SK-N-SH treated with all-trans-retinoic acid at 6 μM for 48 hours (cell line): ENCODE data around the gene SPTB.

ENCODE experiments used
- ATAC-seq: fragments of 200-7000 bp; cut with Tn5 transposase; 3 replicates; pipeline ENCODE4 v1.9.1; 2020; ENCODE audit warnings: mild to moderate bottlenecking, moderate library complexity
- ARNTL ChIP-seq: fragments of 450-650 bp; formaldehyde crosslinking; IDR thresholded peaks from 2 replicates; pipeline ENCODE4 v1.5.0; 2020; ENCODE audit warnings: low read depth, mild to moderate bottlenecking, moderate library complexity, borderline replicate concordance
- BACH2 ChIP-seq: fragments of 250-450 bp; sonication (Bioruptor Pico); IDR thresholded peaks from 2 replicates; pipeline ENCODE4 v1.9.0; 2021; ENCODE audit warnings: mild to moderate bottlenecking, borderline replicate concordance
- CSDC2 ChIP-seq: fragments of 250-450 bp; sonication (Bioruptor Pico); IDR thresholded peaks from 2 replicates; pipeline ENCODE4 v1.5.0; 2020; ENCODE audit warnings: mild to moderate bottlenecking, moderate library complexity
- ESRRG ChIP-seq: fragments of 250-450 bp; sonication (Bioruptor Pico); IDR thresholded peaks from 2 replicates; pipeline ENCODE4 v1.6.1; 2021; ENCODE audit warnings: mild to moderate bottlenecking
- GLIS3 ChIP-seq: fragments of 250-450 bp; sonication (Bioruptor Pico); IDR thresholded peaks from 2 replicates; pipeline ENCODE4 v1.5.0; 2020; ENCODE audit warnings: mild to moderate bottlenecking, moderate library complexity
- ISL1 ChIP-seq: fragments of 250-450 bp; sonication (Bioruptor Pico); IDR thresholded peaks from 2 replicates; pipeline ENCODE4 v2.1.2; 2022; ENCODE audit warnings: mild to moderate bottlenecking, moderate library complexity
- PPARA ChIP-seq: fragments of 250-450 bp; sonication (Bioruptor Pico); IDR thresholded peaks from 2 replicates; pipeline ENCODE4 v1.5.0; 2020; ENCODE audit warnings: mild to moderate bottlenecking, borderline replicate concordance
- RARB ChIP-seq: fragments of 250-450 bp; sonication (Bioruptor Pico); IDR thresholded peaks from 2 replicates; pipeline ENCODE4 v1.8.0; 2021; ENCODE audit warnings: mild to moderate bottlenecking, moderate library complexity
- TCF4 ChIP-seq: fragments of 250-450 bp; sonication (Bioruptor Pico); IDR thresholded peaks from 2 replicates; pipeline ENCODE4 v1.8.0; 2021; ENCODE audit warnings: mild to moderate bottlenecking, moderate library complexity, borderline replicate concordance
- TOX ChIP-seq: fragments of 250-450 bp; sonication (Bioruptor Pico); IDR thresholded peaks from 2 replicates; pipeline ENCODE4 v1.8.0; 2021; ENCODE audit warnings: mild to moderate bottlenecking, moderate library complexity, borderline replicate concordance
- ZC3H10 ChIP-seq: fragments of 250-450 bp; sonication (Bioruptor Pico); IDR thresholded peaks from 2 replicates; pipeline ENCODE4 v1.5.1; 2021; ENCODE audit warnings: mild to moderate bottlenecking, moderate library complexity
- ZFP3 ChIP-seq: fragments of 250-450 bp; sonication (Bioruptor Pico); IDR thresholded peaks from 2 replicates; pipeline ENCODE4 v1.5.0; 2020; ENCODE audit warnings: mild to moderate bottlenecking, moderate library complexity
- ZFP30 ChIP-seq: fragments of 450-650 bp; formaldehyde crosslinking; IDR thresholded peaks from 2 replicates; pipeline ENCODE4 v1.5.0; 2022; ENCODE audit warnings: mild to moderate bottlenecking, moderate library complexity
- ZNF565 ChIP-seq: fragments of 450-650 bp; formaldehyde crosslinking; conservative IDR thresholded peaks from 2 replicates; pipeline ENCODE4 v1.5.0; 2020; ENCODE audit warnings: low read depth, mild to moderate bottlenecking, moderate library complexity
- ZNF70 ChIP-seq: fragments of 450-650 bp; formaldehyde crosslinking; IDR thresholded peaks from 2 replicates; pipeline ENCODE4 v1.5.0; 2020; ENCODE audit warnings: mild to moderate bottlenecking, moderate library complexity
- TF ChIP-seq, protein P1 (sequence below): fragments of 250-450 bp; sonication (Bioruptor Pico); IDR thresholded peaks from 2 replicates; pipeline ENCODE4 v1.5.1; 2021; ENCODE audit warnings: mild to moderate bottlenecking, moderate library complexity
- TF ChIP-seq, protein P2 (sequence below): fragments of 250-450 bp; sonication (Bioruptor Pico); IDR thresholded peaks from 2 replicates; pipeline ENCODE4 v1.8.0; 2021; ENCODE audit warnings: low read depth, mild to moderate bottlenecking, moderate library complexity, borderline replicate concordance
- TF ChIP-seq, protein P3 (sequence below): fragments of 250-450 bp; sonication (Bioruptor Pico); IDR thresholded peaks from 2 replicates; pipeline ENCODE4 v1.5.1; 2020; ENCODE audit warnings: low read depth, mild to moderate bottlenecking, moderate library complexity
- TF ChIP-seq, protein P4 (sequence below): fragments of 250-450 bp; sonication (Bioruptor Pico); IDR thresholded peaks from 2 replicates; pipeline ENCODE4 v1.8.0; 2020; ENCODE audit warnings: mild to moderate bottlenecking, moderate library complexity, borderline replicate concordance
- TF ChIP-seq, protein P5 (sequence below): fragments of 250-450 bp; sonication (Bioruptor Pico); IDR thresholded peaks from 2 replicates; pipeline ENCODE4 v1.5.0; 2020; ENCODE audit warnings: mild to moderate bottlenecking, moderate library complexity

SPTB gene

DNA sequence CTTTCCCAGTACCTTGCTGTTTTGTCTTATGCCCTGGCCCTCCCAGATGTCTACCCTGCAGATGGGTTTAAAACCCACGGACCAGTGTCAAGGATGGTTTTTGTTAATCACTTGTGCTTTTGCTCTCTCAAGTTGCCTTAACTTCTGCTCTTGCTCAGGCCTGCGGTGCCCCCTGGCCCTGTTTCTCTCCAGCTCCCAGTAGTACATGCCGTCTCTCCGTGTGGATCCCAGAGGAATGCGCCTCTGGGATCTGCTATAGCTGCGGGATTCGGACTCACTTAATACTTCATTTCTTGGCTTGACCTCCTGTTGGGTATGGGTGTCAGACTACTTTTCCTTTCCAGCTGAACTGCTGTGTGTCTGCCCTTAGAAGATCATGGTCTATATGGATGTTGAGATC is 160.9 kb downstream of the SPTB start (continued):
- TF ChIP-seq, protein P1, sequence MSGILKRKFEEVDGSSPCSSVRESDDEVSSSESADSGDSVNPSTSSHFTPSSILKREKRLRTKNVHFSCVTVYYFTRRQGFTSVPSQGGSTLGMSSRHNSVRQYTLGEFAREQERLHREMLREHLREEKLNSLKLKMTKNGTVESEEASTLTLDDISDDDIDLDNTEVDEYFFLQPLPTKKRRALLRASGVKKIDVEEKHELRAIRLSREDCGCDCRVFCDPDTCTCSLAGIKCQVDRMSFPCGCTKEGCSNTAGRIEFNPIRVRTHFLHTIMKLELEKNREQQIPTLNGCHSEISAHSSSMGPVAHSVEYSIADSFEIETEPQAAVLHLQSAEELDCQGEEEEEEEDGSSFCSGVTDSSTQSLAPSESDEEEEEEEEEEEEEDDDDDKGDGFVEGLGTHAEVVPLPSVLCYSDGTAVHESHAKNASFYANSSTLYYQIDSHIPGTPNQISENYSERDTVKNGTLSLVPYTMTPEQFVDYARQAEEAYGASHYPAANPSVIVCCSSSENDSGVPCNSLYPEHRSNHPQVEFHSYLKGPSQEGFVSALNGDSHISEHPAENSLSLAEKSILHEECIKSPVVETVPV (CRISPR knock-in tag) = no peak
- TF ChIP-seq GLIS3 (CRISPR knock-in tag) (no peak), ZFP30 (CRISPR knock-in tag) (no peak), TOX (CRISPR knock-in tag) (no peak), TCF4 (CRISPR knock-in tag) (no peak), ISL1 (CRISPR knock-in tag) (no peak), ESRRG (CRISPR knock-in tag) (no peak), ZNF70 (no peak), BACH2 (no peak)
- TF ChIP-seq, protein P2, sequence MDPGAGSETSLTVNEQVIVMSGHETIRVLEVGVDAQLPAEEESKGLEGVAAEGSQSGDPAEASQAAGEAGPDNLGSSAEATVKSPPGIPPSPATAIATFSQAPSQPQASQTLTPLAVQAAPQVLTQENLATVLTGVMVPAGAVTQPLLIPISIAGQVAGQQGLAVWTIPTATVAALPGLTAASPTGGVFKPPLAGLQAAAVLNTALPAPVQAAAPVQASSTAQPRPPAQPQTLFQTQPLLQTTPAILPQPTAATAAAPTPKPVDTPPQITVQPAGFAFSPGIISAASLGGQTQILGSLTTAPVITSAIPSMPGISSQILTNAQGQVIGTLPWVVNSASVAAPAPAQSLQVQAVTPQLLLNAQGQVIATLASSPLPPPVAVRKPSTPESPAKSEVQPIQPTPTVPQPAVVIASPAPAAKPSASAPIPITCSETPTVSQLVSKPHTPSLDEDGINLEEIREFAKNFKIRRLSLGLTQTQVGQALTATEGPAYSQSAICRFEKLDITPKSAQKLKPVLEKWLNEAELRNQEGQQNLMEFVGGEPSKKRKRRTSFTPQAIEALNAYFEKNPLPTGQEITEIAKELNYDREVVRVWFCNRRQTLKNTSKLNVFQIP = no peak

DNA sequence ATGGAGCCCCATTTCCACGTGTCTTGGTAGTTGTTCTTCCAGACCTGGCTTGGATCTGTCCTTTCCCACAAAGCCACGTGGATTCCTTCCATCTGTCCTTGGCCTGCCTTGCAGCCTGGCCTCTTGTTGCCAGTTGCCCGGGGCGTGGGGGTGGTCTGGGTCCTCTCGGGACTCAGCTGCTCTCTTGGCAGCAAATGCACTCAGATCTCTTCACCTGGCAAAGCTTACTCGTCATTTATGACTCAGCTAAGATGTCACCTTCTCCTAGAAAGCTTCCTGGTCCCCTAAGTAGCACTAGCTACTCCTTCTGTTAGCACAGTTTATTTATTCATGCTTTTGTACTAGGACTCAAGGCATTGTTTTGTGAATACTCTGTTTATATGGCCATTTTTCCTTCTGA is 161.8 kb downstream of the SPTB start:
- TF ChIP-seq ZNF565 (CRISPR knock-in tag) (no peak), TCF4 (CRISPR knock-in tag) (no peak), ARNTL (no peak), GLIS3 (CRISPR knock-in tag) (no peak), ZC3H10 (no peak), ISL1 (CRISPR knock-in tag) (no peak), ZFP3 (no peak), RARB (no peak), ESRRG (CRISPR knock-in tag) (no peak), PPARA (no peak), CSDC2 (CRISPR knock-in tag) (no peak)
- TF ChIP-seq, protein P3, sequence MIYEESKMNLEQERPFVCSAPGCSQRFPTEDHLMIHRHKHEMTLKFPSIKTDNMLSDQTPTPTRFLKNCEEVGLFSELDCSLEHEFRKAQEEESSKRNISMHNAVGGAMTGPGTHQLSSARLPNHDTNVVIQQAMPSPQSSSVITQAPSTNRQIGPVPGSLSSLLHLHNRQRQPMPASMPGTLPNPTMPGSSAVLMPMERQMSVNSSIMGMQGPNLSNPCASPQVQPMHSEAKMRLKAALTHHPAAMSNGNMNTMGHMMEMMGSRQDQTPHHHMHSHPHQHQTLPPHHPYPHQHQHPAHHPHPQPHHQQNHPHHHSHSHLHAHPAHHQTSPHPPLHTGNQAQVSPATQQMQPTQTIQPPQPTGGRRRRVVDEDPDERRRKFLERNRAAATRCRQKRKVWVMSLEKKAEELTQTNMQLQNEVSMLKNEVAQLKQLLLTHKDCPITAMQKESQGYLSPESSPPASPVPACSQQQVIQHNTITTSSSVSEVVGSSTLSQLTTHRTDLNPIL (CRISPR knock-in tag) = no peak
- TF ChIP-seq, protein P1 (CRISPR knock-in tag) = no peak
- TF ChIP-seq, protein P2 = no peak
- TF ChIP-seq, protein P4, sequence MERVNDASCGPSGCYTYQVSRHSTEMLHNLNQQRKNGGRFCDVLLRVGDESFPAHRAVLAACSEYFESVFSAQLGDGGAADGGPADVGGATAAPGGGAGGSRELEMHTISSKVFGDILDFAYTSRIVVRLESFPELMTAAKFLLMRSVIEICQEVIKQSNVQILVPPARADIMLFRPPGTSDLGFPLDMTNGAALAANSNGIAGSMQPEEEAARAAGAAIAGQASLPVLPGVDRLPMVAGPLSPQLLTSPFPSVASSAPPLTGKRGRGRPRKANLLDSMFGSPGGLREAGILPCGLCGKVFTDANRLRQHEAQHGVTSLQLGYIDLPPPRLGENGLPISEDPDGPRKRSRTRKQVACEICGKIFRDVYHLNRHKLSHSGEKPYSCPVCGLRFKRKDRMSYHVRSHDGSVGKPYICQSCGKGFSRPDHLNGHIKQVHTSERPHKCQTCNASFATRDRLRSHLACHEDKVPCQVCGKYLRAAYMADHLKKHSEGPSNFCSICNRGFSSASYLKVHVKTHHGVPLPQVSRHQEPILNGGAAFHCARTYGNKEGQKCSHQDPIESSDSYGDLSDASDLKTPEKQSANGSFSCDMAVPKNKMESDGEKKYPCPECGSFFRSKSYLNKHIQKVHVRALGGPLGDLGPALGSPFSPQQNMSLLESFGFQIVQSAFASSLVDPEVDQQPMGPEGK (CRISPR knock-in tag) = no peak
- TF ChIP-seq, protein P5, sequence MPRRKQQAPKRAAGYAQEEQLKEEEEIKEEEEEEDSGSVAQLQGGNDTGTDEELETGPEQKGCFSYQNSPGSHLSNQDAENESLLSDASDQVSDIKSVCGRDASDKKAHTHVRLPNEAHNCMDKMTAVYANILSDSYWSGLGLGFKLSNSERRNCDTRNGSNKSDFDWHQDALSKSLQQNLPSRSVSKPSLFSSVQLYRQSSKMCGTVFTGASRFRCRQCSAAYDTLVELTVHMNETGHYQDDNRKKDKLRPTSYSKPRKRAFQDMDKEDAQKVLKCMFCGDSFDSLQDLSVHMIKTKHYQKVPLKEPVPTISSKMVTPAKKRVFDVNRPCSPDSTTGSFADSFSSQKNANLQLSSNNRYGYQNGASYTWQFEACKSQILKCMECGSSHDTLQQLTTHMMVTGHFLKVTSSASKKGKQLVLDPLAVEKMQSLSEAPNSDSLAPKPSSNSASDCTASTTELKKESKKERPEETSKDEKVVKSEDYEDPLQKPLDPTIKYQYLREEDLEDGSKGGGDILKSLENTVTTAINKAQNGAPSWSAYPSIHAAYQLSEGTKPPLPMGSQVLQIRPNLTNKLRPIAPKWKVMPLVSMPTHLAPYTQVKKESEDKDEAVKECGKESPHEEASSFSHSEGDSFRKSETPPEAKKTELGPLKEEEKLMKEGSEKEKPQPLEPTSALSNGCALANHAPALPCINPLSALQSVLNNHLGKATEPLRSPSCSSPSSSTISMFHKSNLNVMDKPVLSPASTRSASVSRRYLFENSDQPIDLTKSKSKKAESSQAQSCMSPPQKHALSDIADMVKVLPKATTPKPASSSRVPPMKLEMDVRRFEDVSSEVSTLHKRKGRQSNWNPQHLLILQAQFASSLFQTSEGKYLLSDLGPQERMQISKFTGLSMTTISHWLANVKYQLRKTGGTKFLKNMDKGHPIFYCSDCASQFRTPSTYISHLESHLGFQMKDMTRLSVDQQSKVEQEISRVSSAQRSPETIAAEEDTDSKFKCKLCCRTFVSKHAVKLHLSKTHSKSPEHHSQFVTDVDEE = no peak
- TF ChIP-seq, all 23 proteins: peak for 0
- ATAC-seq = no peak
